Mesodermal cell (in vitro differentiated cells): ENCODE data around the gene WDR89.
"Not testable (repeated sequence)": the region's sequence is repeated elsewhere in the genome, so short reads cannot be mapped to it uniquely, and the experiment has no call there.

ENCODE experiments used
- H3K27ac ChIP-seq: 2 replicates; pipeline ENCODE4 v1.7.0; 2013; ENCODE audit warnings: mild to moderate bottlenecking, low read depth, low read length, moderate library complexity; ENCODE audit not compliant: severe bottlenecking
- H3K36me3 ChIP-seq: 2 replicates; pipeline ENCODE4 v1.7.1; 2013; ENCODE audit warnings: mild to moderate bottlenecking, low read length, moderate library complexity; ENCODE audit not compliant: control insufficient read depth, insufficient read depth
- H3K4me1 ChIP-seq: one replicate; pipeline ENCODE4 v1.7.1; 2013; ENCODE audit warnings: mild to moderate bottlenecking, low read length; ENCODE audit not compliant: insufficient read depth, control insufficient read depth, poor library complexity, severe bottlenecking
- H3K4me3 ChIP-seq: 2 replicates; pipeline ENCODE4 v1.7.0; 2013; ENCODE audit warnings: low read length, control low read depth, mild to moderate bottlenecking; ENCODE audit not compliant: insufficient read depth, poor library complexity, severe bottlenecking; ENCODE audit errors: extremely low read depth
- H3K9me3 ChIP-seq: 2 replicates; pipeline ENCODE4 v1.7.1; 2013; ENCODE audit warnings: mild to moderate bottlenecking, low read length, moderate library complexity; ENCODE audit not compliant: control insufficient read depth
- WGBS, 2 experiments: methylation state at CpG; one replicate each; pipeline ENCODE4 v1.1.5; 2013; ENCODE audit warnings: missing lambda C conversion rate in 2 of 2; ENCODE audit not compliant: insufficient coverage in 2 of 2; 5-methylcytosine and 5-hydroxymethylcytosine counted together

Gene WDR89

DNA sequence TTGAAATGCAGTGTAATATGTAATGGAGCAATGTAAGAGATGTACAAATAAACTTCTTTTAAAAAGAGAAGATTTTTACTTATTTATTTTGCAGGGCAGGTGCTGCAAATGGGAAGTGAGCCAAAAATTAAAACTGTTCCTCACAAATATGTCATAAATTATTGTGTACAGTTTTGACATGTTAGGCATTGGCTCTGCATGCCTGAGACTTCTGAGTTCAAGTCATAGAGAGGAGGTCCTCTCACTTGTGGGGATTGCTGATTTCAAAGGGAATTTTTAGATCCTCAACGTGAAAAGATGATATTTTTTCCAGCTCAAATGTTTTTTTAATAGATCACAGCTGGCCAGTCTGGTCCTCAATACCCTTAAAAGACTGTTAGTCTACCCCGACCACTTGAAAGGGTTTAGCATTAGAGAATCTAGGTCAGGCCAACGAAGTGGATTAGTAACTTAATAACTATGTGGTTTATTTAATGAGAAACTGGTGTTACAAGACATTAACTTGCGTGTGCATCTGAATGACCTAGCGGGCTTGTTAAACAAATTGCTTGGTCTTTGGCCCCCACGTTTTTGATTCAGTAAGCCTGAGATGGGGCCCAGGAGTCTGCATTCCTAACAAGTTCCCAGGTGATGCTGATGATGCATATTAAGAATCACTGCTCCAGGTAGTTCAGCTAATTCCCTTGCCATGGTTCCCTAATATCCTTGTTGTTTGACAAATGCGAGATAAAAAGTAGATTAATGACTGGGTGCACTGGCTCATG lies 30.9 kb upstream of the WDR89 start:
- Histone ChIP-seq H3K4me3 (no peak overlapping the region), H3K4me1 (no peaks in the 10 kb centered on the region), H3K9me3 (no peaks in the 10 kb centered on the region), H3K27ac (no peak overlapping the region), H3K36me3 (no peaks in the 10 kb centered on the region)
- 78 to 96% methylated on average over 5 to 6 of the region's 7 CpGs for WGBS, 2 experiments

DNA sequence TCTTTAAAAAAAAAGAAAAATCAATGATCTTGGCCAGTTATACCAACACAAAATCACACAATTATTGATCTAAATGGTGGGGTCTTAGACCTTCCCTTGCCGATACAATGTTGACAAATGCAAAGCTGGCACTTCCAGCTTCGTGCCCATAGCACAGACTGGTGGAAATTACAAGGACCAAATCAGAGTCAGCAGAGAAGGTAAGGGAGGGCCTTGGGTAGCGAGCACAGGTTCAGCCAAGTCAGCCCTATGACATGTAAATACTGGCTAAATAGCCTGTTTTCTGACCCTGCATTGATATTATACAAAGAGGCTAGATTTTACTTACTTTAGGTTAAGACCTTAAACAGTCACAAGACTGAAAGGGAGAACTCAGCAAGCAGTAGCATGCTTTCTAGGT lies 30.3 kb upstream of the WDR89 start:
- H3K36me3 ChIP-seq = no peaks in the 10 kb centered on the region
- H3K4me1 ChIP-seq = no peaks in the 10 kb centered on the region
- WGBS, 2 experiments = 85 to 86% methylated on average over 2 of the region's 3 CpGs
- H3K9me3 ChIP-seq = no peaks in the 10 kb centered on the region
- no peak overlapping the region for H3K4me3 ChIP-seq
- H3K27ac ChIP-seq = no peak overlapping the region

DNA sequence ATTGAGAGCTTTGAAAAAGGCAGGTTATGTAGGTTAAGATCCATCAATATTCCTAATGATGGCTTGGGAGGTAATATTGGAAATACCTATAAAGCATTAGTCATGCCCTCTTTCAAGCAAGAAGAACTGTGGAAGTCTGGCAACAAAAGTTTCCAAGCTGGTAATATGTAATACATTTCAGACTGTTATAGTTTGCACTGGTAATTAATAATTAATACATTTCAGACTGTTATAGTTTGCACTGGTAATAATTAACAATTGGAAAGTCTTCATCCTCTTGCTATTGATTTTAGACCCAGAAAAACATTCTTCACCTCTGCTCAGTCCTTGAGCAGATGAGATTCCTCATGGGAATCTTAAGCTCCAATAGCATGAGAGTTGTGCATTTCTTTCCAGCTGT lies 29.0 kb upstream of the WDR89 start:
- no peaks in the 10 kb centered on the region for H3K9me3 ChIP-seq
- H3K4me3 ChIP-seq = no peak overlapping the region
- no peaks in the 10 kb centered on the region for H3K36me3 ChIP-seq
- no peak overlapping the region for H3K27ac ChIP-seq
- no peaks in the 10 kb centered on the region for H3K4me1 ChIP-seq

DNA sequence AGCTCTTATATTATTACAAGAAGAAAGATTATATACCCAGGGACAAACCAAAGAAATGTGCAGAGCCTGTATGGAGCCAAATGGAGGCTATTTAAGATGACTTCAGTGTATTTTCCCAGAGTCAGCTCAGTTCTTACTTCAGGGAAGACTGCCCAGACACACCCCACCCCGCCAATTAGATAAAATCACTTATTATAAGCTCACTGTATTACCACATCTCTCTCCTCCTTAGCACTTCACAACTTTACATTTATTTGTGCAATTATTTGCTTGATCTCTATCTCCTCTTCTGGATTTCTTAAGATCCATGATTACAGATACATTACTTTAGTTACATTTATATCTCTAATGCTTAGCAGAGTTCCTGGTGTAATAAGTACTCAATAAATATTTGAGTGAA lies 24.7 kb upstream of the WDR89 start:
- Histone ChIP-seq H3K4me1 (no peaks in the 10 kb centered on the region), H3K9me3 (no peaks in the 10 kb centered on the region), H3K27ac (no peak overlapping the region), H3K4me3 (no peak overlapping the region), H3K36me3 (no peaks in the 10 kb centered on the region)
- 86 to 89% methylated on average over 1 of the region's 1 CpG for WGBS, 2 experiments

DNA sequence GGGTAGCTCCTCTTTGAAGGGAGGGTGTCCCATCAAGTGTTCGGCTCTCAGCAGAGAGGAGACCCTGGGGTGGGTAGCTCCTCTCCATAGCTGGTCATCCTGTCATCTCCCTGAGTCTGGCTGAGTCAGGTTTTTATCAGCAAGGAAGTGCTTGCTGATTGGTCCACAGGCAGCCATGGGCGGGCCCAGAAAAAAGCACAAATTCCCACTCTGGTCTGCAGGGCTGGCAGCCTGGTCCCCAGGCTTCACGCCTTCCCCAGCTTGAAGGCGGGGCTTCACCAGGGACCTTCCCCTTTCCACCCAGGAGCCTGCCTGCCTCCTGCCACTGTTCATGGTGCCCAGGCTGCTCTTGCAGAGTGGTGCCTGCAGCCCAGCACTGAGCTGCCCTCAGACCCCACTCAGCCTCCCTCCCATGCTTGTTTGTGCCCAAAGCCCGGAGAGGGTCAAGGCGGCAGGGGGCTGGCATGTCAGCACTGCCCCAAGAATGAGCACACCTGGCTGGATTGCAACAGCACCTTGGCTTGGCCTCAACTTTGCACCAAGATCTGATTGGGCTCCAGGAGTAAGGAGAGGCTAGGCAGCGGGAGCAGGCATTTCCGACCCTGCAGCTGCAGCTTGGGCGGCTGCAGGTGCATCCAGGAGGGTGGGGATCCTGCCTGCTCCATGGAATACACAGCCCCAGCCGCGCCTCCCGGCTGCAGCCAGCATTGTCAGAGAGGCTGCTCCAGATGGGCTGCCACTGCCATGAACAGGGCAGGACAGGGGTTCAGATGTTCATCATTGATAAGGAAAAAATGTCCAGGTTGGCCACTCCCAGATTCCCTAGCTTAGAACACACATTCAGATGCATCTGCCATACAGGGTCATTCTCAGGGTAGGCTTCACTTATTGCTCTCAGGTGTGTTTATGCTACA lies 22.0 kb upstream of the WDR89 start:
- 96 to 97% methylated on average over 9 to 12 of the region's 12 CpGs for WGBS, 2 experiments
- H3K36me3 ChIP-seq = no peaks in the 10 kb centered on the region
- no peak overlapping the region for H3K4me3 ChIP-seq
- H3K4me1 ChIP-seq = no peaks in the 10 kb centered on the region
- no peak overlapping the region for H3K27ac ChIP-seq
- H3K9me3 ChIP-seq = no peaks in the 10 kb centered on the region

DNA sequence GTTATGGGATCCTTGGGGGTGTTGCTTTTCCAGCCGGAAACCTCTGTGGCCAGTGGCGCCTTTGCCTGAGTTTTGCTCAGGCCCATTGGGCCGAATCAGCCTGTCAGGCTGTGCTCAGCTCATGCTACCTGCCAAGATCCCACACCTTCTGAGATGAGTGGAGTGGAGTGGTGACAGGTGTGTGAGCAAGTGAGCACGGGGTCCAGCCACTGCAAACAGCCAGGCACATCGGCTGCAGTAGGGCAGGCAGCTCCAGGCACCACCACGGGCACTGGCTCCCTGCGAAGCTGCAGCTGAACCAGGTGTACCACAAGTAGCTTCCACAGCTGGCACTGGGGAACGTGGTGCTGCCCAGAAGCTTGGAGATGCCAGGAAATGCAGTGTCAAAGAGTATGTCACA lies 21.1 kb upstream of the WDR89 start:
- no peaks in the 10 kb centered on the region for H3K4me1 ChIP-seq
- WGBS, 2 experiments = 96 to 98% methylated on average over 6 to 7 of the region's 8 CpGs
- no peak overlapping the region for H3K27ac ChIP-seq
- H3K36me3 ChIP-seq = no peaks in the 10 kb centered on the region
- no peaks in the 10 kb centered on the region for H3K9me3 ChIP-seq
- no peak overlapping the region for H3K4me3 ChIP-seq

DNA sequence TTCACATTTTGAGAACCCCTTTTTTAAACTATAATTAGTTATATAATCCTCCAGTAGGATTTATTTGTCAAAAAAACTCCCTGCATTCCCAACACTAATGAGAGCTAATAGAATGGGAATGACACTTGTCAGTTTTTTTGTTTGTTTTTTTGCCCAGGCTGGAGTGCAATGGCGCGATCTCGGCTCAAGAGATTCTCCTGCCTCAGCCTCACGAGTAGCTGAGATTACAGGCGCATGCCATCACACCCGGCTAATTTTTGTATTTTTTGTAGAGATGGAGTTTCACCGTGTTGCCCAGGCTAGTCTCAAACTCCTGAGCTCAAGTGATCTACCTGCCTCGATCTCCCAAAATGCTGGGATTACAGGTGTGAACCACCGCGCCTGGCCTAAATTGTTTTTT lies 20.2 kb upstream of the WDR89 start:
- not testable (repeated sequence) for H3K4me1 ChIP-seq, H3K9me3 ChIP-seq, H3K36me3 ChIP-seq, H3K4me3 ChIP-seq, H3K27ac ChIP-seq
- WGBS, 2 experiments = 94 to 100% methylated on average over 4 to 6 of the region's 10 CpGs

DNA sequence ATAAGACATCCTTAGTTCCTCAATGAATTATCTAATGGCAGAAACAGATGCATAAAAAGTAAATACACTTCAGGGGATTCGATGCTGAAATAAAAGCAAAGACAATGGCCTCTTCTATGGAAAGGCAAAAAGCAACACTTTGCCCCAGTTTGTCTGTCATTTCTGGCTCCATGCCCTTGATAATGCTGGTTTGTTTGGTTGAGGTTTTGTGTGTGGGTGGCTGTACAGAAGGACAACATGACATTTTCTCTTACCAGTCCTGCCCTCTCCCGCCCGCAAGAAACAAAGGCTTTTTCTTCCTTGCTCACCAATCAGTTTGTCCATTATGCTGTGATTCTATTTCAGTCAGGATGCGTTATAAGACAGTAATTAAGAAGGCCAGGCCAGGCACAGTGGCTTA lies 18.1 kb upstream of the WDR89 start:
- WGBS, 2 experiments = 66 to 100% methylated on average over 1 to 3 of the region's 4 CpGs
- Histone ChIP-seq H3K4me1 (no peaks in the 10 kb centered on the region), H3K36me3 (no peaks in the 10 kb centered on the region), H3K9me3 (no peaks in the 10 kb centered on the region), H3K27ac (no peak overlapping the region), H3K4me3 (no peak overlapping the region)

DNA sequence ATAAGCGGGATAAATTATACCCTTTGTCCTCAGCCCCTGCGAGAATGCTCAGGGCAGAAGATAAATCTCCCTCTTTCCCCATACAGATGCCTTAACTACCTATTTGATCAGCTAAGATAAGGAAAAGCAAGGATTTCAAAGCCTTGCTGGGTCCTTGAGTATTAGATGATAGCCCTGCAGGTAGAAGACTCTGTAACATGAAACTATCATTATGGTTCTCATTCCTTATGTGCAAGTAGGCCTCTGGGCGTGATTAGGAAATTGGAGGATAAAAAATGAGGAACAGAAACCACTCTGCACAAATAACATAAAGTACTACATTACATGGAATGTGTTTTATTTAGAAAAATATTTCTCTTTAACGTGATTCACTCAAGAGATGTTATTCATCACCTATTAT lies 14.5 kb upstream of the WDR89 start:
- Histone ChIP-seq H3K27ac (no peak overlapping the region), H3K36me3 (peaks cover 3% of the 10 kb centered on the region), H3K4me1 (no peaks in the 10 kb centered on the region), H3K9me3 (no peaks in the 10 kb centered on the region), H3K4me3 (no peak overlapping the region)
- 100% methylated on average over 2 of the region's 4 CpGs; no CpG with 5 or more reads in 1 of the 2 experiments for WGBS, 2 experiments

DNA sequence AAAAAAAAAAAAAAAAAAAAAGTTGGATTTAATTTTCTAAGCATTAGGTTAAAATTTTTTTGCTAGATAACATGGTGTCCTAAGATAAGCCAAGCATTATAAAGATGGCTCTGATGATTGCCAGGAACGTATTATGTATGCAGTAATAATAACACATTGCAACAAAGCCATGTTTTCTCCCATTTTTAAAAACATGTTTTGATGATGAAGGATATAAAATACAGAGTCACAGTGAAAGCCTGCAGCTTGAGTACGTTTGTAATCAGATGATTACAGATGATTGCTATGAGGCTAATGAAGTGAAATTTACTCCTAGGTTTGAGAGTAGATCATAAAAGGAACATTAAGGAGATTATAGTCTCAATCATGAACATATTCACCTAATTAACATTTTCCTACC lies 13.3 kb upstream of the WDR89 start:
- Histone ChIP-seq H3K4me3 (no peak overlapping the region), H3K4me1 (no peaks in the 10 kb centered on the region), H3K36me3 (peaks cover 3% of the 10 kb centered on the region), H3K27ac (no peak overlapping the region), H3K9me3 (no peaks in the 10 kb centered on the region)
- WGBS, 2 experiments = 100% methylated on average over 1 of the region's 2 CpGs; no CpG with 5 or more reads in 1 of the 2 experiments

DNA sequence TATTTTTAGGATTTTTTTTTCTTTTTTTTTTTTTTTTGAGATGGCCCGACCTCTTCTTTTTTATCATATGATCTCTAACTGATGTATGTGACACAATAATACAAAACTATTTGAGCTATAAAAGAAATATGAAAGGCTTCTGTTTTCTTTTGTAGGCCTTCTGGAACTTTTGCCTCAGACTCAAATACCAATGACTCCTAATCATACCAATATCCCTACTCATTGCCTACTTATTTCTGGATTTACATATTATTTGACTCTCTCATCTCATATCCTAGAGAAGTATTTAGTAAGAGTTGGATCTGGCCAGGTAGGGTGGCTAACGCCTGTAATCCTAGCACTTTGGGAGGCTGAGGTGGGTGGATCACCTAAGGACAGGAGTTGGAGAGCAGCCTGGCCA lies 12.7 kb upstream of the WDR89 start:
- Histone ChIP-seq H3K4me1 (no peaks in the 10 kb centered on the region), H3K4me3 (no peak overlapping the region), H3K9me3 (no peaks in the 10 kb centered on the region), H3K27ac (no peak overlapping the region), H3K36me3 (peaks cover 3% of the 10 kb centered on the region)
- no CpG with 5 or more reads among the region's 2 CpGs for WGBS, 2 experiments
